Neural cell (in vitro differentiated cells): ENCODE results near the gene NKD1. TPM values are rescaled to one million over a fixed set of nuclear protein-coding genes. Genes with fewer than 3 reads are reported as not detected.
"Not testable (repeated sequence)": the region's sequence is repeated elsewhere in the genome, so short reads cannot be mapped to it uniquely, and the experiment has no call there.

ENCODE experiments used
- H2AFZ ChIP-seq: fragments of 200-600, 300-800 bp; sonication (generic), shearing (Covaris generic); 2 replicates; pipeline ENCODE4 v1.6.0; 2014; ENCODE audit warnings: low read depth, mild to moderate bottlenecking, antibody characterized with exemption, low read length, moderate library complexity
- H3F3A ChIP-seq: fragments of 200-600 bp; shearing (Covaris generic); 2 replicates; pipeline ENCODE4 v1.6.1; 2016; ENCODE audit warnings: mild to moderate bottlenecking, moderate library complexity, mixed read lengths, antibody characterized with exemption, low read length; ENCODE audit not compliant: insufficient read depth, poor library complexity, severe bottlenecking
- H3K27ac ChIP-seq: fragments of 200-600, 300-800 bp; sonication (generic), shearing (Covaris generic); 2 replicates; pipeline ENCODE4 v1.5.1; 2014; ENCODE audit warnings: mild to moderate bottlenecking, low read length, moderate library complexity
- H3K27me3 ChIP-seq: fragments of 300-800, 200-600 bp; sonication (generic), shearing (Covaris generic); 2 replicates; pipeline ENCODE4 v1.6.0; 2014; ENCODE audit warnings: mild to moderate bottlenecking, low read depth, low read length, moderate library complexity; ENCODE audit not compliant: insufficient read depth
- H3K36me3 ChIP-seq: fragments of 300-800, 200-600 bp; sonication (generic), shearing (Covaris generic); 2 replicates; pipeline ENCODE4 v1.5.1; 2014; ENCODE audit warnings: mild to moderate bottlenecking, antibody characterized with exemption, low read length, moderate library complexity; ENCODE audit not compliant: insufficient read depth
- H3K4me2 ChIP-seq: fragments of 300-800, 200-600 bp; sonication (generic), shearing (Covaris generic); 2 replicates; pipeline ENCODE4 v1.6.0; 2014; ENCODE audit warnings: mild to moderate bottlenecking, low read length
- H3K4me3 ChIP-seq: fragments of 300-800, 200-600 bp; sonication (generic), shearing (Covaris generic); 2 replicates; pipeline ENCODE4 v1.5.1; 2014; ENCODE audit warnings: mild to moderate bottlenecking, low read length, moderate library complexity
- H3K79me2 ChIP-seq: fragments of 200-600 bp; shearing (Covaris generic); replicated peaks from 2 replicates; pipeline ENCODE4 v1.6.0; 2014; ENCODE audit warnings: mild to moderate bottlenecking, low read length, moderate library complexity; ENCODE audit not compliant: insufficient read depth
- H3K9ac ChIP-seq: fragments of 300-800, 200-600 bp; sonication (generic), shearing (Covaris generic); 2 replicates; pipeline ENCODE4 v1.6.1; 2016; ENCODE audit warnings: mild to moderate bottlenecking, low read length, mixed read lengths
- H3K9me2 ChIP-seq: fragments of 200-600 bp; shearing (Covaris generic); 2 replicates; pipeline ENCODE4 v1.6.1; 2016; ENCODE audit warnings: mild to moderate bottlenecking, low read length, mixed read lengths; ENCODE audit not compliant: insufficient read depth
- H3K9me3 ChIP-seq: fragments of 200-600, 300-800 bp; sonication (generic), shearing (Covaris generic); 2 replicates; pipeline ENCODE4 v1.6.1; 2016; ENCODE audit warnings: mild to moderate bottlenecking, mixed run types, low read length, moderate library complexity, mixed read lengths
- H4K20me1 ChIP-seq: fragments of 200-600 bp; shearing (Covaris generic); 2 replicates; pipeline ENCODE4 v1.6.1; 2016; ENCODE audit warnings: mild to moderate bottlenecking, mixed run types; ENCODE audit not compliant: insufficient read depth
- CTCF ChIP-seq: fragments of 450-650 bp; IDR thresholded peaks from 2 replicates; pipeline ENCODE4 v1.5.1; 2014; ENCODE audit warnings: antibody characterized with exemption, mild to moderate bottlenecking, moderate library complexity; ENCODE audit not compliant: poor library complexity, severe bottlenecking
- EP300 ChIP-seq: fragments of 450-650 bp; conservative IDR thresholded peaks from 2 replicates; pipeline ENCODE4 v1.6.1; 2014; ENCODE audit warnings: antibody characterized with exemption, mild to moderate bottlenecking, moderate library complexity; ENCODE audit not compliant: poor library complexity, severe bottlenecking
- EZH2 ChIP-seq: fragments of 200-600, 300-800 bp; shearing (Covaris generic), sonication (generic); IDR thresholded peaks from 2 replicates; pipeline ENCODE4 v1.6.1; 2014; ENCODE audit warnings: antibody characterized with exemption, low read length, borderline replicate concordance, mild to moderate bottlenecking; ENCODE audit not compliant: insufficient read depth, poor library complexity, severe bottlenecking
- MXI1 ChIP-seq: fragments of 450-650 bp; conservative IDR thresholded peaks from 2 replicates; pipeline ENCODE4 v1.6.1; 2014; ENCODE audit warnings: antibody characterized with exemption, mild to moderate bottlenecking; ENCODE audit not compliant: poor library complexity, severe bottlenecking
- RAD21 ChIP-seq: fragments of 450-650 bp; conservative IDR thresholded peaks from 2 replicates; pipeline ENCODE4 v1.6.1; 2014; ENCODE audit warnings: antibody characterized with exemption, mild to moderate bottlenecking, moderate library complexity
- REST ChIP-seq: IDR thresholded peaks from 2 replicates; pipeline ENCODE4 v1.6.1; 2012; ENCODE audit warnings: borderline replicate concordance
- SMC3 ChIP-seq: fragments of 450-650 bp; conservative IDR thresholded peaks from 2 replicates; pipeline ENCODE4 v1.6.1; 2014; ENCODE audit warnings: antibody characterized with exemption, mild to moderate bottlenecking, moderate library complexity; ENCODE audit not compliant: poor library complexity
- polyA plus RNA-seq: library from polyadenylated mRNA; depleted of rRNA; stranded (reverse); fragments of >200 nt; gene quantifications from 2 replicates; pipeline ENCODE4 v1.2.3, GENCODE V29; 2014

Gene NKD1
- polyA plus RNA-seq, 1 donor from 2014 or later = 1.1 TPM

- H4K20me1 ChIP-seq, H3K9me2 ChIP-seq, H3K4me3 ChIP-seq, H3K4me2 ChIP-seq, H2AFZ ChIP-seq, H3F3A ChIP-seq, H3K9me3 ChIP-seq, H3K79me2 ChIP-seq, H3K36me3 ChIP-seq, H3K9ac ChIP-seq, H3K27ac ChIP-seq, H3K27me3 ChIP-seq: not testable (repeated sequence)
These were observed 44.2 kb upstream of the NKD1 start for GRCh38 chr16:50503868-50504531.

GRCh38 chr16:50505115-50505514, 43.1 kb upstream of the NKD1 start:
- no peaks in the 10 kb centered on the region for H3K27me3 ChIP-seq
- no peaks in the 10 kb centered on the region for H3K36me3 ChIP-seq
- no peak overlapping the region for H3K4me2 ChIP-seq
- no peaks in the 10 kb centered on the region for H3K79me2 ChIP-seq
- no peaks in the 10 kb centered on the region for H4K20me1 ChIP-seq
- TF ChIP-seq EZH2 = no peak
- H3K9me3 ChIP-seq = no peaks in the 10 kb centered on the region
- no peak overlapping the region for H3K4me3 ChIP-seq
- no peaks in the 10 kb centered on the region for H3K9me2 ChIP-seq
- no peak overlapping the region for H2AFZ ChIP-seq
- H3K27ac ChIP-seq = no peak overlapping the region
- no peak overlapping the region for H3K9ac ChIP-seq
- H3F3A ChIP-seq = no peaks in the 10 kb centered on the region

GRCh38 chr16:50505714-50506542, 42.3 kb upstream of the NKD1 start:
- TF ChIP-seq EZH2 (no peak), EP300 (no peak), RAD21 (no peak), MXI1 (no peak)
- Histone ChIP-seq H3K9me3 (no peaks in the 10 kb centered on the region), H3K27me3 (no peaks in the 10 kb centered on the region), H3K9ac (no peak overlapping the region), H3K4me3 (no peak overlapping the region), H3K4me2 (no peak overlapping the region), H4K20me1 (no peaks in the 10 kb centered on the region), H3K9me2 (no peaks in the 10 kb centered on the region), H3K36me3 (no peaks in the 10 kb centered on the region), H3K79me2 (no peaks in the 10 kb centered on the region), H3K27ac (no peak overlapping the region), H3F3A (no peaks in the 10 kb centered on the region), H2AFZ (no peak overlapping the region)

GRCh38 chr16:50506543-50506937, 41.7 kb upstream of the NKD1 start:
- Histone ChIP-seq H3K4me3 (no peak overlapping the region), H3K79me2 (no peaks in the 10 kb centered on the region), H3K4me2 (no peak overlapping the region), H3K36me3 (no peaks in the 10 kb centered on the region), H3K9ac (no peak overlapping the region), H3K9me3 (no peaks in the 10 kb centered on the region), H3K9me2 (no peaks in the 10 kb centered on the region), H2AFZ (no peak overlapping the region), H4K20me1 (no peaks in the 10 kb centered on the region), H3K27me3 (no peaks in the 10 kb centered on the region), H3F3A (no peaks in the 10 kb centered on the region), H3K27ac (no peak overlapping the region)
- TF ChIP-seq RAD21 (no peak), EP300 (no peak), SMC3 (no peak), CTCF (no peak), REST (no peak), EZH2 (no peak), MXI1 (no peak)
